ENCODE results near the gene WDR75. TPM values are rescaled to one million over a fixed set of nuclear protein-coding genes. Genes with fewer than 3 reads are reported as not detected.

WDR75 gene
- total and polyA plus RNA-seq, 2 of the 13 experiments (the other 11 are each of a cell fraction or from before 2014, with no cell fraction given), result 63.0 to 74.1 TPM

GRCh38 chr2:189440644-189440946 lies 679 bp upstream of the WDR75 start (continued):
- TF ChIP-seq, protein P1, sequence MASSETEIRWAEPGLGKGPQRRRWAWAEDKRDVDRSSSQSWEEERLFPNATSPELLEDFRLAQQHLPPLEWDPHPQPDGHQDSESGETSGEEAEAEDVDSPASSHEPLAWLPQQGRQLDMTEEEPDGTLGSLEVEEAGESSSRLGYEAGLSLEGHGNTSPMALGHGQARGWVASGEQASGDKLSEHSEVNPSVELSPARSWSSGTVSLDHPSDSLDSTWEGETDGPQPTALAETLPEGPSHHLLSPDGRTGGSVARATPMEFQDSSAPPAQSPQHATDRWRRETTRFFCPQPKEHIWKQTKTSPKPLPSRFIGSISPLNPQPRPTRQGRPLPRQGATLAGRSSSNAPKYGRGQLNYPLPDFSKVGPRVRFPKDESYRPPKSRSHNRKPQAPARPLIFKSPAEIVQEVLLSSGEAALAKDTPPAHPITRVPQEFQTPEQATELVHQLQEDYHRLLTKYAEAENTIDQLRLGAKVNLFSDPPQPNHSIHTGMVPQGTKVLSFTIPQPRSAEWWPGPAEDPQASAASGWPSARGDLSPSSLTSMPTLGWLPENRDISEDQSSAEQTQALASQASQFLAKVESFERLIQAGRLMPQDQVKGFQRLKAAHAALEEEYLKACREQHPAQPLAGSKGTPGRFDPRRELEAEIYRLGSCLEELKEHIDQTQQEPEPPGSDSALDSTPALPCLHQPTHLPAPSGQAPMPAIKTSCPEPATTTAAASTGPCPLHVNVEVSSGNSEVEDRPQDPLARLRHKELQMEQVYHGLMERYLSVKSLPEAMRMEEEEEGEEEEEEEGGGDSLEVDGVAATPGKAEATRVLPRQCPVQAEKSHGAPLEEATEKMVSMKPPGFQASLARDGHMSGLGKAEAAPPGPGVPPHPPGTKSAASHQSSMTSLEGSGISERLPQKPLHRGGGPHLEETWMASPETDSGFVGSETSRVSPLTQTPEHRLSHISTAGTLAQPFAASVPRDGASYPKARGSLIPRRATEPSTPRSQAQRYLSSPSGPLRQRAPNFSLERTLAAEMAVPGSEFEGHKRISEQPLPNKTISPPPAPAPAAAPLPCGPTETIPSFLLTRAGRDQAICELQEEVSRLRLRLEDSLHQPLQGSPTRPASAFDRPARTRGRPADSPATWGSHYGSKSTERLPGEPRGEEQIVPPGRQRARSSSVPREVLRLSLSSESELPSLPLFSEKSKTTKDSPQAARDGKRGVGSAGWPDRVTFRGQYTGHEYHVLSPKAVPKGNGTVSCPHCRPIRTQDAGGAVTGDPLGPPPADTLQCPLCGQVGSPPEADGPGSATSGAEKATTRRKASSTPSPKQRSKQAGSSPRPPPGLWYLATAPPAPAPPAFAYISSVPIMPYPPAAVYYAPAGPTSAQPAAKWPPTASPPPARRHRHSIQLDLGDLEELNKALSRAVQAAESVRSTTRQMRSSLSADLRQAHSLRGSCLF (CRISPR knock-in tag; IDR thresholded peaks at IDR 0.05; ENCODE audit: borderline replicate concordance), result 0 out of 2 replicates have a peak, but pooled peaks have one; percentile 35
- TF ChIP-seq BRCA1 (CRISPR knock-in tag; IDR thresholded peaks at IDR 0.05) (0 out of 2 replicates have a peak, but pooled peaks have one; percentile 6), SMAD9 (CRISPR knock-in tag; IDR thresholded peaks at IDR 0.05) (peak; percentile 79; the same call in 1 of the 2 replicates), KMT2B (CRISPR knock-in tag; IDR thresholded peaks at IDR 0.05) (no peak), DNMT3B (CRISPR knock-in tag; conservative IDR thresholded peaks at IDR 0.05) (0 out of 2 replicates have a peak, but pooled peaks have one; percentile 24), ZNF619 (CRISPR knock-in tag; IDR thresholded peaks at IDR 0.05) (no peak), NFATC3 (CRISPR knock-in tag; IDR thresholded peaks at IDR 0.05) (peak; percentile 71; the same call in 1 of the 2 replicates), MBD4 (IDR thresholded peaks at IDR 0.05; ENCODE audit: borderline replicate concordance, low read length) (peak; percentile 75; the same call in 1 of the 2 replicates), ZNF362 (CRISPR knock-in tag; IDR thresholded peaks at IDR 0.05; ENCODE audit: borderline replicate concordance) (no peak), ISL2 (CRISPR knock-in tag; IDR thresholded peaks at IDR 0.05) (0 out of 2 replicates have a peak, but pooled peaks have one; percentile 18), MTF2 (CRISPR knock-in tag; IDR thresholded peaks at IDR 0.05; ENCODE audit: borderline replicate concordance) (peak; percentile 70; the same call in 1 of the 2 replicates), DZIP1 (CRISPR knock-in tag; IDR thresholded peaks at IDR 0.05) (no peak), TP53 (CRISPR knock-in tag; conservative IDR thresholded peaks at IDR 0.05) (0 out of 2 replicates have a peak, but pooled peaks have one; percentile 26), DR1 (CRISPR knock-in tag; IDR thresholded peaks at IDR 0.05) (0 out of 2 replicates have a peak, but pooled peaks have one; percentile 4), ISX (CRISPR knock-in tag; conservative IDR thresholded peaks at IDR 0.05) (peak; percentile 58; the same call in 1 of the 2 replicates), FOXM1 (CRISPR knock-in tag; IDR thresholded peaks at IDR 0.05) (0 out of 2 replicates have a peak, but pooled peaks have one; percentile 17)
- TF ChIP-seq, protein P2, sequence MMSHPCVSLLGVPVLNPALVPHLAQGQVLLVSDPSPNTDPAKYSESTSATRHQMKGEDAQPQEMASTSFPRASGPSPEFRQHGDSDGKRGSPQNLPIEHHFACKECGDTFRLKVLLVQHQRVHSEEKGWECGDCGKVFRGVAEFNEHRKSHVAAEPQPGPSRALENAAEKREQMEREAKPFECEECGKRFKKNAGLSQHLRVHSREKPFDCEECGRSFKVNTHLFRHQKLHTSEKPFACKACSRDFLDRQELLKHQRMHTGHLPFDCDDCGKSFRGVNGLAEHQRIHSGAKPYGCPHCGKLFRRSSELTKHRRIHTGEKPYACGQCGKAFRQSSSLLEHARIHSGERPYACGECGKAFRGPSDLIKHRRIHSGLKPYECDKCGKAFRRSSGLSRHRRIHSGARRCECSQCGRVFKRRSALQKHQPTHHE (CRISPR knock-in tag; IDR thresholded peaks at IDR 0.05; ENCODE audit: borderline replicate concordance), result peak; percentile 87; the same call in 1 of the 2 replicates
